Inflammatory macrophage (primary cell): ENCODE results near the gene DIO1.

Experiments
- DNase-seq, 2 donors: peaks; one replicate each; pipeline ENCODE4 v3.0.0-alpha.2; 2020 to 2022

Gene DIO1

GRCh38 chr1:53943490-53944043 lies 49.6 kb downstream of the DIO1 start:
- DNase-seq = no peak

DNA sequence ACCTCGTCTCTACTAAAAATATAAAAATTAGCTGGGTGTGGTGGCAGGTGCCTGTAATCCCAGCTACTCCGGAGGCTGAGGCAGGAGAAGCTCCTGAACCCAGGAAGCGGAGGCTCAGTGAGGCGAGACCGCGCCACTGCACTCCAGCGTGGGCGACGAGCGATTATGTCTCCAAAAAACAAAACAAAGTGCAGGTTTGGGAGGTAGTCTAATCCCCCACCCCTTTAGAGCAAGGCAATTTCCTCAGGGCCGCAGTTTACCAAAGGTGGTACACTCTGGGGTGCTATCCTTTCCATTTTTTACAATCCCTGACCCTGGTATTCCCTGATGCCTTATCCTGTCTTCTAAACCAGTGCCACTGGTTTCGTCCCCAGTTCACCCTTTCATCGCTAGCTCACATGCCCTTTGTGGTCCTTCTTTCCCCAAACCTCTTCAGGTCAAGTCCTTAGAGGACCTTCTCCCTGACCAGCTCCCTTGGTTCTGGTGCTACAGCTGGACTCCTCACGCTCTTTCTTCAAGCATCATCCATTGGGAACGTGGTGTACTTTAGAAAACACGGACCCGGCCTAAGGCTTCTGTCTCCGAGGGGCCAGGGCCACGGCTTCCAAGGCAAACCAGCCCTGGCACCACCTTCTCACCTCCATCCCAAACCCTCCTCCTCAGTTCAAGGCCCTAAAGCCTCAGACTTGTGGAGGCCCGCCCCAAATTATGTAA lies 50.6 kb downstream of the DIO1 start:
- no peak for DNase-seq

GRCh38 chr1:53945183-53945432 lies 51.1 kb downstream of the DIO1 start:
- no peak for DNase-seq

GRCh38 chr1:53945433-53946251 lies 51.7 kb downstream of the DIO1 start, which contains the start of gene IFT25:
Gene IFT25, minus strand, starts transcription at chr1:53945699. Its CDS starts 5,617 bp downstream, at chr1:53940082.
- DNase-seq = peak; percentile 97

- peak in 1 of 2 donors; percentile 90 for DNase-seq
These were observed 52.5 kb downstream of the DIO1 start, which contains the start of gene LRRC42 for GRCh38 chr1:53946252-53947171. Gene LRRC42, plus strand, starts transcription at chr1:53946350. Its CDS starts 5,650 bp downstream, at chr1:53952000.

DNA sequence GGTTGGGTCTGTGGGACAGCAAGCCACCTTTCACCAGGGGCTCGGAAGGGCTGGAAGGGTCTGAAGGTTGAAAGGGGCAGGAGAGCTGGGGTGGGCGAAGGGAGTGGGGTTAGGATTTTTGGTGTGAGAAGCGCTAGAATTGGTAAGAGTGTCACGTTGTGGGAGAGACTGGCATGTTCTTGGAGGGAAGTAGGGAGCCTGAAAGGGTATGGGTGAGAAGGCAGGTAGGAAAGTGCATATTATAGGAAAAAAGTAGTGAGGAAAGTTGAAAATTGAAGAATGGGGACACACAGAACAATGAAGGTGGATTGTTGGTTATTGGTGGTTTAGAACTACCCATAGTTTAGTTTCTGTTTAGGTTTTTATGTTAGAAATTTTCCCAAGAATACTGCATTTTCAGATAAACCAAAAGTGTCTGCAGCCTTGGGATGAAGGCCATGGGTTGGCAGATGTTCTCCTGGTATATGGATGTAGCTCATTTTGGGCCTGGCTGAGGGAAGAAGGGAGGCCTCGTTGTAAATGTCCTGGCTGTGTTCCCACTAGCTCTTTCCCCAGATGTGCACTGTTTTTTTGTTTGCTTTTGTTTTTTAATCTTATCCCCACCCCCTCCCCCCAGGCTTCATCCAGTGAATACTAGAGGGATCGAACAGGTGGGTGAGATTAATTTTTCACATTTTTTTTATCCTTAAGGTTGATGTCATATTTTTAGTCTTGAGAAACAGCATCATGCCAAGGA lies 53.4 kb downstream of the DIO1 start:
- DNase-seq = no peak

- no peak for DNase-seq
These were observed 54.3 kb downstream of the DIO1 start for GRCh38 chr1:53948291-53948690.

DNA sequence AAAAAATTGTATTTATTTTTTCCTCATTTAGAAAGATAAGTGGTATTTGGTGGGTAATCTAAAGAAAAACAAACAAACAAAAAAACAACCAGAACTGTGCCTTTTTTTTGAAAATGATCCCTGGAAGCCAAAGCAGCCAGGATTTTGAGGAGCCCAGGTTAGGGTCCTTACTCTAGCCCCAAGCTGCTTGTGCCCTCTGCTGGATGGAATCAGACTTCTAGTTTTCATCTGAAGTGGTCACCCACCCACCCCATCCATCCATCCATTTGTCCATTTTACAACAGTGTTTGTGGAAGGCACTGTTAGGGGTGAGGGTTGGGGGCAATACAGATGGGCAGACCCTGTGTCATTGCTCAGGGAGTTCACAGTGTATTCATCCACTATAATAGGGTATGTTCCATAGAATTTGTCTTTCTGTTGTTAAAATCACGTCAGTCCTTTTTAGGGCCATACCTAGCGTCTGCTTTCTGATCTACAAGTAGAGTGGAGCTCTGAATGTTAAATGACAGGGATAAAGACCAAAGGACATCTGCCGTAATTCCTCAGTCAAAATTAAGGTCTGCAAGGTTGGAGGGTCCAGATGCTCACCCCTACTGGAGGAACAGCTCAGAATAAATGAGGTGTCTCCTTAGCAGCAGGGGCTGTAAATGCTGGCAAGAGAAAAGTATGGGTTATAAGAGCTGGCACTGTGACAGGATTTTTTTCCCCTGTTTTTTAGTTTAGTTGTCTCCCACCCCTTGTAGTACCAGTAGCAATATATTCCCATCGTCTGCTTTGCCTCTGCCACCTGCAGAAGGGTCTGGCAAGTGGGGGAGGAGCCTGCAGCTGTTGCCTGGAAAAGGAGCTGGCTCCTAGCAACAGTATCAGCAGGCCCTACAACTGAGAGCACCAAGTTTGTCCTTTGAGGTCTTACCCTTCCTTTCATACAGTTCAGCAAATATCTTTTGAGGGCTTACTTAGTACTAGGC lies 55.3 kb downstream of the DIO1 start:
- DNase-seq = peak; percentile 35 to 45

DNA sequence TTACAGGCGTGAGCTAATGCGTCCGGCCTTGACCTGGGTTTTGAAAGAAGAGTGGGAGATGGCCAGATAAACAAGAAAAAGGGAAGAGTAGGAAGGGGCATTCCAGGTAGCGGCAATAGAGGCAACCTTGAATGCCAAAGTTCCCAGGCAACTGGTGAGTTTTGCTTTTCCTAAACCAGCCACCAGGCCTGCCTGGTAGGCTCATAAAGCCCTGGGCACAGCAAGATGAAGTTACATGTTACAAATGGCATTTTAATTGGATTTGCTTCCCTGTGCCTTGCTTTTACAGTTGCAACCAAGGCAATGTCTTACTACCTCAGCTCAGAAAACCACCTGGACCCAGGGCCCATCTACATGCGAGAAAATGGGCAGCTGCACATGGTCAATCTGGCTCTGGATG lies 57.7 kb downstream of the DIO1 start:
- DNase-seq = no peak

GRCh38 chr1:53954128-53954527 lies 60.1 kb downstream of the DIO1 start:
- DNase-seq = no peak

GRCh38 chr1:53956308-53957168 lies 62.6 kb downstream of the DIO1 start:
- peak in 1 of 2 donors; percentile 16 for DNase-seq

GRCh38 chr1:53957194-53957818 lies 63.3 kb downstream of the DIO1 start:
- DNase-seq = no peak

DNA sequence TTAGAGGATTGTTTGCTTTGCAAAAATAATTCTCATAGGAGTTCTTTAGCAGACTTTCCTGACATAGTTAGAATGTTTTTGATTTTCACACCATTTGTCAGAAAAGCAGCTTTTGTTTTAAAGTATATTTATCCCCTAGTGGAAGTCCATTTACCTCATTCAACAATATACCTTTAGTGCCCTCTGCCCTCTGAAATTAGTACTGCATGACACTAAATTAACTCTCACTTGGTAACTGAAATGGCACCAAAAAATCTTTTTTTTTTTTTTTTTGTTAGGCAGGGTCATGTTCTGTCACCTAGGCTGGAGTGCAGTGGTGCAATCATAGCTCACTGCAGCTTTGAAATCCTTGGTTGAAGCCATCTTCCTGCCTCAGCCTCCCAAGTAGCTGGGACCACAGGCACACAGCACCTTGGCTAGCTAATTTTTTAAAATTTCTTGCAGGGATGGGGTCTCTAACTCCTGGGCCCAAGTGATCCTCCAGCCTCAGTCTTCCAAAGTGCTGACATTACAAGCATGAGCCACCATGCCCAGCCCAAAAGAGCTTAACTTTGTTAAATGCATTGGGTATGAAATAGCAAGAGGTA lies 65.8 kb downstream of the DIO1 start:
- DNase-seq = peak; percentile 28 to 69
